Measurements from ENCODE around the gene MYBPC2.

Gene MYBPC2

DNA sequence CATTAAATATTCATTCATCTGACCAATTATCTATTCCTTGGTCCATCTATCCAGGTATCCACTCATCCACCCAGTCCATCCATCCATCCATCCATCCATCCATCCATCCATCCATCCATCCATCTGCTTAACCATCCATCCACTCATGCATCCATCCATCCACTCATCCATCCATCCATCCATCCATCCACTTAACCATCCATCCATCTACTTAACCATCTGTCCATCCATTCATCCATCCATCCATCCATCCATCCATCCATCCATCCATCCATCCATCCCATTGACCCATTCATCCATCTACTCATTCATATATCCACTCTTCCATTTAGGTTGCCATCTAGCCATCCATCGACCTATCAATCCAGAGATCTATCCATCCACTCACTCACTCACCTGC lies 11.4 kb downstream of the MYBPC2 start:
- Histone ChIP-seq H3K36me3 (ENCODE audit: insufficient read depth, low read length) (no peaks in the 10 kb centered on the region), H3K27ac (ENCODE audit: low read depth, low read length, poor library complexity, severe bottlenecking) (no peak overlapping the region), H3F3A (ENCODE audit: insufficient read depth, low read length) (no peaks in the 10 kb centered on the region), H2AFZ (ENCODE audit: low read length) (no peak overlapping the region), H3K9ac (ENCODE audit: low read length) (no peak overlapping the region), H4K20me1 (ENCODE audit: insufficient read depth, low read length) (no peaks in the 10 kb centered on the region), H3K4me3 (ENCODE audit: low read depth, low read length, poor library complexity, severe bottlenecking) (no peak overlapping the region), H3K9me2 (ENCODE audit: low read depth, low read length) (no peaks in the 10 kb centered on the region), H3K4me2 (ENCODE audit: low read length) (no peak overlapping the region), H3K79me2 (ENCODE audit: insufficient read depth, low read length) (no peaks in the 10 kb centered on the region), H3K4me1 (ENCODE audit: insufficient read depth, low read length, severe bottlenecking) (no peaks in the 10 kb centered on the region), H3K27me3 (ENCODE audit: insufficient read depth, low read length) (0 out of 2 replicates have a peak, but pooled peaks cover 3% of the 10 kb centered on the region), H3K9me3 (ENCODE audit: low read length) (no peaks in the 10 kb centered on the region)
- no peak for TF ChIP-seq EZH2 (IDR thresholded peaks at IDR 0.05; ENCODE audit: borderline replicate concordance, low read length)
- TF ChIP-seq, protein P1, sequence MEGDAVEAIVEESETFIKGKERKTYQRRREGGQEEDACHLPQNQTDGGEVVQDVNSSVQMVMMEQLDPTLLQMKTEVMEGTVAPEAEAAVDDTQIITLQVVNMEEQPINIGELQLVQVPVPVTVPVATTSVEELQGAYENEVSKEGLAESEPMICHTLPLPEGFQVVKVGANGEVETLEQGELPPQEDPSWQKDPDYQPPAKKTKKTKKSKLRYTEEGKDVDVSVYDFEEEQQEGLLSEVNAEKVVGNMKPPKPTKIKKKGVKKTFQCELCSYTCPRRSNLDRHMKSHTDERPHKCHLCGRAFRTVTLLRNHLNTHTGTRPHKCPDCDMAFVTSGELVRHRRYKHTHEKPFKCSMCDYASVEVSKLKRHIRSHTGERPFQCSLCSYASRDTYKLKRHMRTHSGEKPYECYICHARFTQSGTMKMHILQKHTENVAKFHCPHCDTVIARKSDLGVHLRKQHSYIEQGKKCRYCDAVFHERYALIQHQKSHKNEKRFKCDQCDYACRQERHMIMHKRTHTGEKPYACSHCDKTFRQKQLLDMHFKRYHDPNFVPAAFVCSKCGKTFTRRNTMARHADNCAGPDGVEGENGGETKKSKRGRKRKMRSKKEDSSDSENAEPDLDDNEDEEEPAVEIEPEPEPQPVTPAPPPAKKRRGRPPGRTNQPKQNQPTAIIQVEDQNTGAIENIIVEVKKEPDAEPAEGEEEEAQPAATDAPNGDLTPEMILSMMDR (IDR thresholded peaks at IDR 0.05; ENCODE audit: low read length) = no peak

DNA sequence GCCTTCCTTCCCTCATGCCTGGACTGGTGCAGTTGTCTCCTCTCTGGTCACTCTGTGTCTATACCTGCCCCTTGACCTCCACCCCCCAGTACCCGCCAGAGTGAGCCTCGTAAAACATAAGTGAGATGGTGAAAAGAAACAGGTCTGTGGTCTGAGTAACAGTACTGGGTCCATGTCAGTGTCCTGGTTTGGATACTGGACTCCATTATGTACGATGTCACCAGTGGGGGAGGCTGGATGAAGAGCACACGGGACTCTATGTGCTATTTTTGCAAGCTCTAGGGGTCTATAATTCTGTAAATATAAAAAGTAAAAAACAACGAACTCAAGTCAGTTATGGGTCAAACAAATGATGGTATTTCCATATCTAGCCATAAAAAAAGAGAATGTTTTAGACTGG lies 14.4 kb downstream of the MYBPC2 start:
- H3K4me3 ChIP-seq (ENCODE audit: low read depth, low read length, poor library complexity, severe bottlenecking) = no peak overlapping the region
- H3K9me3 ChIP-seq (ENCODE audit: low read length) = no peaks in the 10 kb centered on the region
- 0 out of 2 replicates have a peak, but pooled peaks cover 3% of the 10 kb centered on the region for H3K27me3 ChIP-seq (ENCODE audit: insufficient read depth, low read length)
- no peaks in the 10 kb centered on the region for H3K79me2 ChIP-seq (ENCODE audit: insufficient read depth, low read length)
- no peak overlapping the region for H3K4me2 ChIP-seq (ENCODE audit: low read length)
- H3K36me3 ChIP-seq (ENCODE audit: insufficient read depth, low read length) = no peaks in the 10 kb centered on the region
- H3K9me2 ChIP-seq (ENCODE audit: low read depth, low read length) = no peaks in the 10 kb centered on the region
- H3K4me1 ChIP-seq (ENCODE audit: insufficient read depth, low read length, severe bottlenecking) = no peaks in the 10 kb centered on the region
- H2AFZ ChIP-seq (ENCODE audit: low read length) = no peak overlapping the region
- no peaks in the 10 kb centered on the region for H3F3A ChIP-seq (ENCODE audit: insufficient read depth, low read length)
- H3K9ac ChIP-seq (ENCODE audit: low read length) = no peak overlapping the region
- TF ChIP-seq, protein P1 (IDR thresholded peaks at IDR 0.05; ENCODE audit: low read length) = no peak
- no peak for TF ChIP-seq EZH2 (IDR thresholded peaks at IDR 0.05; ENCODE audit: borderline replicate concordance, low read length)
- H3K27ac ChIP-seq (ENCODE audit: low read depth, low read length, poor library complexity, severe bottlenecking) = no peak overlapping the region
- no peaks in the 10 kb centered on the region for H4K20me1 ChIP-seq (ENCODE audit: insufficient read depth, low read length)

DNA sequence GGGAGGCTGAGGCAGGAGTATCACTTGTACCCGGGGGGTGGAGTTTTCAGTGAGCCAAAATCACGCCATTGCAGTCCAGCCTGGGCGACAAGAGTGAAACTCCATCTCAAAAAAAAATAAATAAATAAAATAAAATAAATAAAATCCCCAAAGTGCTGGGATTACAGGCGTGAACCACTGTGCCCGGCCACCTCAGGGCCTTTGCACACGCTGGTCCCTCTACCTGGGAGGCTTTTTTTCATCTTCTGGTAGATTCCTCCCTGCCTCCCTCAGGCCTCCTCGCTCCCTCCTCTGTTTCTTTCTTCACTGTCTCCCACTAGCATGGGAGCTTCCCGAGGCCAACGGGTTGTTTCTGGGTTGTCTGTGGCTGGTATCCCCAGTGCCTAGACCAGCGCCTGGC lies 15.1 kb downstream of the MYBPC2 start:
- no peaks in the 10 kb centered on the region for H3K36me3 ChIP-seq (ENCODE audit: insufficient read depth, low read length)
- no peaks in the 10 kb centered on the region for H3K9me3 ChIP-seq (ENCODE audit: low read length)
- H3K79me2 ChIP-seq (ENCODE audit: insufficient read depth, low read length) = no peaks in the 10 kb centered on the region
- no peak overlapping the region for H3K4me3 ChIP-seq (ENCODE audit: low read depth, low read length, poor library complexity, severe bottlenecking)
- H2AFZ ChIP-seq (ENCODE audit: low read length) = no peak overlapping the region
- H3K9me2 ChIP-seq (ENCODE audit: low read depth, low read length) = no peaks in the 10 kb centered on the region
- H3K9ac ChIP-seq (ENCODE audit: low read length) = no peak overlapping the region
- 0 out of 2 replicates have a peak, but pooled peaks cover 3% of the 10 kb centered on the region for H3K27me3 ChIP-seq (ENCODE audit: insufficient read depth, low read length)
- no peaks in the 10 kb centered on the region for H3K4me1 ChIP-seq (ENCODE audit: insufficient read depth, low read length, severe bottlenecking)
- no peak overlapping the region for H3K27ac ChIP-seq (ENCODE audit: low read depth, low read length, poor library complexity, severe bottlenecking)
- no peaks in the 10 kb centered on the region for H4K20me1 ChIP-seq (ENCODE audit: insufficient read depth, low read length)
- no peaks in the 10 kb centered on the region for H3F3A ChIP-seq (ENCODE audit: insufficient read depth, low read length)
- H3K4me2 ChIP-seq (ENCODE audit: low read length) = no peak overlapping the region
- no peak for TF ChIP-seq EZH2 (IDR thresholded peaks at IDR 0.05; ENCODE audit: borderline replicate concordance, low read length)
- TF ChIP-seq, protein P1 (IDR thresholded peaks at IDR 0.05; ENCODE audit: low read length) = no peak

Data from OCI-LY1 (cell line).